Measurements from ENCODE around the gene ANKS1B. TPM values are rescaled to one million over a fixed set of nuclear protein-coding genes. Genes with fewer than 3 reads are reported as not detected.

The ANKS1B gene
- total RNA-seq, 1 donor from 2014 or later = 11.3 TPM

DNA sequence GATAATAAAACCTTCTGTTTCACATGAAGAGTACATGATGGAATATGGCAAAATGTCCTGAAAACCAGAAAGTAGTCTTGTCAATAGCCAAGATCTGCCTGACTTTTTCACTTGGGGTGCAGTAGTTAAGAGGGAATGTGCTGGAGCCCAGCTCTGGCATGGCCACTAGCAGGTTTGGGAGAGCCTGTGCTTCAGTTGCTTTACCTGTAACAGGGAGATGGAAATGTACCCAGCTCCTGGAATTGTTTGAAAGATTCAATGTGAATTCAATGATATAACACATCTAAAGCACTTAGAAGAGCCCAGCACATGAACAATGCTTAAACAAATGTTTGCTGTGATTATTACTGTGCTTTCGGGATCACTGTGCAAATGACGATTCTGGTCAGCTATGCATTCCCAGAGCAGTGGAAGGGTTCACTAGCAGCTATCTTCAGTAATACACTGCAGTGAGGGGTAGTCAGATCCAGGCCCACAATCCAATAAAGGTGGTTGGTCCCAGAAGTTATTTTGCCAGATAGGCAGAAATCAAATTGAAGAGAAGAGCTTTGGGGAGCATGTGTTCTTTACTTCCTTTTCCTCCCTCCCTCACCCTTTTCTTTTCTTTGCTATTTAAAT lies 1114.7 kb downstream of the ANKS1B start:
- TF ChIP-seq CTCF (IDR thresholded peaks at IDR 0.05; ENCODE audit: partially characterized antibody, unreplicated experiment) = no peak
- H3K27ac Mint-ChIP-seq (ENCODE audit: unreplicated experiment) = peak overlapping the region; percentile 9
- H3K4me3 Mint-ChIP-seq (ENCODE audit: unreplicated experiment) = no peak overlapping the region

GRCh38 chr12:98868538-98868937 lies 1116.2 kb downstream of the ANKS1B start:
- no peak for DNase-seq

More for the DNA sequence above, 1114.7 kb downstream of the ANKS1B start:
- Mint-ChIP-seq H3K4me1 (ENCODE audit: low read depth, unreplicated experiment) (peaks cover 15% of the 10 kb centered on the region), H3K9me3 (ENCODE audit: unreplicated experiment) (peaks cover 3% of the 10 kb centered on the region), H3K27me3 (ENCODE audit: unreplicated experiment) (no peaks in the 10 kb centered on the region), H3K36me3 (ENCODE audit: unreplicated experiment) (no peaks in the 10 kb centered on the region)
- no peak for DNase-seq

GRCh38 chr12:98868076-98868475 lies 1116.7 kb downstream of the ANKS1B start:
- no peak for TF ChIP-seq CTCF (IDR thresholded peaks at IDR 0.05; ENCODE audit: partially characterized antibody, unreplicated experiment)
- no peak for DNase-seq
- H3K4me3 Mint-ChIP-seq (ENCODE audit: unreplicated experiment) = no peak overlapping the region
- H3K27me3 Mint-ChIP-seq (ENCODE audit: unreplicated experiment) = no peaks in the 10 kb centered on the region
- peaks cover 5% of the 10 kb centered on the region for H3K9me3 Mint-ChIP-seq (ENCODE audit: unreplicated experiment)
- no peaks in the 10 kb centered on the region for H3K36me3 Mint-ChIP-seq (ENCODE audit: unreplicated experiment)
- H3K4me1 Mint-ChIP-seq (ENCODE audit: low read depth, unreplicated experiment) = peaks cover 18% of the 10 kb centered on the region
- no peak overlapping the region for H3K27ac Mint-ChIP-seq (ENCODE audit: unreplicated experiment)

More at GRCh38 chr12:98868538-98868937, 1116.2 kb downstream of the ANKS1B start:
- TF ChIP-seq CTCF (IDR thresholded peaks at IDR 0.05; ENCODE audit: partially characterized antibody, unreplicated experiment) = no peak
- Mint-ChIP-seq H3K4me3 (ENCODE audit: unreplicated experiment) (no peak overlapping the region), H3K27me3 (ENCODE audit: unreplicated experiment) (no peaks in the 10 kb centered on the region), H3K9me3 (ENCODE audit: unreplicated experiment) (peaks cover 5% of the 10 kb centered on the region), H3K27ac (ENCODE audit: unreplicated experiment) (no peak overlapping the region), H3K36me3 (ENCODE audit: unreplicated experiment) (no peaks in the 10 kb centered on the region), H3K4me1 (ENCODE audit: low read depth, unreplicated experiment) (peaks cover 15% of the 10 kb centered on the region)

DNA sequence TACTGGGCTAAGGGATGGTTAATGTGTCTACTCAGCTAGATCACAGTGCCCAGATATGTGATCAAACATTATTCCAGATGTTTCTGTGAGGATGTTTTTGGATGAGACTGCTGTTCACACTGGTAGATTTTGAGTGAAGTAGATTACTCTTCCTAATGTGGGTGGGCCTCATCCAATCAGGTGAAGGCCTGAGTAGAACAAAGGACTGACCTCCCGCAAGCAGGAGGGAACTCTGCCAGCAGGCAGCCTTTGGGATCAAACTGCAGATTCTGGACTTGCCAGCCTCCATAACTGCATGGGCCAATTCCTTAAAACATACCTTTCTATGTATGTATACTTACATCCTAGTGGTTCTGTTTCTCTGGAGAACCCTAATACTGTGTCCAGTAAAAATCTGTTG lies 1120.4 kb downstream of the ANKS1B start:
- Mint-ChIP-seq H3K9me3 (ENCODE audit: unreplicated experiment) (peaks cover 5% of the 10 kb centered on the region), H3K4me1 (ENCODE audit: low read depth, unreplicated experiment) (peaks cover 24% of the 10 kb centered on the region), H3K36me3 (ENCODE audit: unreplicated experiment) (no peaks in the 10 kb centered on the region), H3K27me3 (ENCODE audit: unreplicated experiment) (no peaks in the 10 kb centered on the region), H3K4me3 (ENCODE audit: unreplicated experiment) (no peak overlapping the region), H3K27ac (ENCODE audit: unreplicated experiment) (no peak overlapping the region)
- no peak for DNase-seq
- TF ChIP-seq CTCF (IDR thresholded peaks at IDR 0.05; ENCODE audit: partially characterized antibody, unreplicated experiment) = no peak

DNA sequence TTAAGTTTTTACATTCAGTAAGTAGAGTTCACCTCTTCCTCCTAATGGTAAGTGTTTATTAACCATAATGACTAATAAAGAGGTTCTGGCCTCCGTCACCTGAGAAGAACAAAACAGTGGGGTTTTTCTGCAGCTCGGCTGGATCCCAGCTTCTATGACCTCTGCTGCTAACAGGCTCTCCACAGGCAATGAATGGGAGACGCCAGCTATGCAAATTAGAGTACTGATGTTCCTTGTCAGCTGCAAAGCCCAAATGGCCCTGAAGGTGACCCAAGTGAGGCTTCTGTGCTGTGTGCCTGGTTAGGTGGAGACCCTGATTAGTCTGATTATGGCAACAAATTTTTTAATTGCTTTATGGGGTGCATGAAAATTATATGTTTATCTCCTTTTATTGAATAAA lies 1121.6 kb downstream of the ANKS1B start:
- no peaks in the 10 kb centered on the region for H3K27me3 Mint-ChIP-seq (ENCODE audit: unreplicated experiment)
- H3K9me3 Mint-ChIP-seq (ENCODE audit: unreplicated experiment) = peaks cover 5% of the 10 kb centered on the region
- H3K4me1 Mint-ChIP-seq (ENCODE audit: low read depth, unreplicated experiment) = peaks cover 21% of the 10 kb centered on the region
- no peak overlapping the region for H3K27ac Mint-ChIP-seq (ENCODE audit: unreplicated experiment)
- no peak for DNase-seq
- no peaks in the 10 kb centered on the region for H3K36me3 Mint-ChIP-seq (ENCODE audit: unreplicated experiment)
- no peak overlapping the region for H3K4me3 Mint-ChIP-seq (ENCODE audit: unreplicated experiment)
- no peak for TF ChIP-seq CTCF (IDR thresholded peaks at IDR 0.05; ENCODE audit: partially characterized antibody, unreplicated experiment)

Measured in glutamatergic neuron (in vitro differentiated cells).